MM.1S (cell line): ENCODE measurements around the gene ADGRE1.
A peak's percentile ranks its signal among the peaks of the same experiment; 100 is the strongest.

Experiments used
- DNase-seq: peaks from one replicate; pipeline ENCODE4 v3.0.0-alpha.2; 2015
- H2AFZ ChIP-seq: fragments of 300-600 bp; sonication (generic); 2 replicates; pipeline ENCODE4 v1.6.0; 2016; ENCODE audit warnings: antibody characterized with exemption, low read length
- H3F3A ChIP-seq: fragments of 300-600 bp; sonication (generic); 2 replicates; pipeline ENCODE4 v1.6.1; 2016; ENCODE audit warnings: mild to moderate bottlenecking, antibody characterized with exemption, low read length, moderate library complexity, mixed read lengths; ENCODE audit not compliant: insufficient read depth
- H3K27ac ChIP-seq: fragments of 300-600 bp; sonication (generic); 2 replicates; pipeline ENCODE4 v1.5.1; 2016; ENCODE audit warnings: mild to moderate bottlenecking, low read length
- H3K27me3 ChIP-seq: fragments of 300-600 bp; sonication (generic); replicated peaks from 2 replicates; pipeline ENCODE4 v1.6.0; 2016; ENCODE audit warnings: low read length; ENCODE audit not compliant: insufficient read depth
- H3K36me3 ChIP-seq: fragments of 300-600 bp; sonication (generic); replicated peaks from 2 replicates; pipeline ENCODE4 v1.6.1; 2016; ENCODE audit warnings: mild to moderate bottlenecking, low read length, mixed read lengths; ENCODE audit not compliant: insufficient read depth
- H3K4me1 ChIP-seq: fragments of 300-600 bp; sonication (generic); 2 replicates; pipeline ENCODE4 v1.6.1; 2016; ENCODE audit warnings: low read length, mixed read lengths
- H3K4me2 ChIP-seq: fragments of 300-600 bp; sonication (generic); 2 replicates; pipeline ENCODE4 v1.6.0; 2016; ENCODE audit warnings: low read depth, low read length
- H3K4me3 ChIP-seq: fragments of 300-600 bp; sonication (generic); 2 replicates; pipeline ENCODE4 v1.5.1; 2016; ENCODE audit warnings: low read length, mixed read lengths
- H3K79me2 ChIP-seq: fragments of 300-600 bp; sonication (generic); 2 replicates; pipeline ENCODE4 v1.6.1; 2016; ENCODE audit warnings: mixed run types, low read length, mixed read lengths
- H3K9ac ChIP-seq: fragments of 300-600 bp; sonication (generic); 2 replicates; pipeline ENCODE4 v1.6.1; 2016; ENCODE audit warnings: low read length, mixed read lengths
- H3K9me2 ChIP-seq: fragments of 300-600 bp; sonication (generic); replicated peaks from 2 replicates; pipeline ENCODE4 v1.6.1; 2016; ENCODE audit warnings: mild to moderate bottlenecking, low read length, mixed read lengths; ENCODE audit not compliant: insufficient read depth
- H3K9me3 ChIP-seq: fragments of 300-600 bp; sonication (generic); replicated peaks from 2 replicates; pipeline ENCODE4 v1.6.1; 2016; ENCODE audit warnings: mild to moderate bottlenecking, low read length, mixed read lengths; ENCODE audit not compliant: insufficient read depth
- H4K20me1 ChIP-seq: fragments of 300-600 bp; sonication (generic); 2 replicates; pipeline ENCODE4 v1.6.1; 2016; ENCODE audit warnings: mild to moderate bottlenecking, low read length, moderate library complexity, mixed read lengths; ENCODE audit not compliant: insufficient read depth
- CTCF ChIP-seq: fragments of 300-600 bp; sonication (generic); IDR thresholded peaks from 2 replicates; pipeline ENCODE4 v1.5.1; 2016; ENCODE audit warnings: antibody characterized with exemption, low read length, mixed read lengths
- EZH2 ChIP-seq: fragments of 300-600 bp; sonication (generic); optimal IDR thresholded peaks from 2 replicates; pipeline ENCODE3; 2017; ENCODE audit warnings: low read depth, mild to moderate bottlenecking, antibody characterized with exemption, low read length, mixed read lengths
- EZH2phosphoT487 ChIP-seq: fragments of 300-600 bp; sonication (generic); IDR thresholded peaks from 2 replicates; pipeline ENCODE4 v1.6.1; 2018; ENCODE audit warnings: antibody characterized with exemption, low read length

The ADGRE1 gene

GRCh38 chr19:6952956-6953355 is 65.6 kb downstream of the ADGRE1 start:
- Histone ChIP-seq H3K9ac (no peak overlapping the region), H4K20me1 (no peaks in the 10 kb centered on the region), H3K4me1 (no peaks in the 10 kb centered on the region), H3K4me3 (no peak overlapping the region), H3K9me2 (no peaks in the 10 kb centered on the region), H3K36me3 (no peaks in the 10 kb centered on the region), H3K27ac (no peak overlapping the region), H3F3A (no peaks in the 10 kb centered on the region), H2AFZ (peak overlapping the region; percentile 23), H3K79me2 (no peaks in the 10 kb centered on the region), H3K4me2 (peak overlapping the region; percentile 15; the same call in 1 of the 2 replicates), H3K27me3 (peaks cover 73% of the 10 kb centered on the region), H3K9me3 (no peaks in the 10 kb centered on the region)
- no peak for TF ChIP-seq EZH2phosphoT487
- peak; percentile 42 for TF ChIP-seq CTCF
- no peak for TF ChIP-seq EZH2
- peak; percentile 35 for DNase-seq

DNA sequence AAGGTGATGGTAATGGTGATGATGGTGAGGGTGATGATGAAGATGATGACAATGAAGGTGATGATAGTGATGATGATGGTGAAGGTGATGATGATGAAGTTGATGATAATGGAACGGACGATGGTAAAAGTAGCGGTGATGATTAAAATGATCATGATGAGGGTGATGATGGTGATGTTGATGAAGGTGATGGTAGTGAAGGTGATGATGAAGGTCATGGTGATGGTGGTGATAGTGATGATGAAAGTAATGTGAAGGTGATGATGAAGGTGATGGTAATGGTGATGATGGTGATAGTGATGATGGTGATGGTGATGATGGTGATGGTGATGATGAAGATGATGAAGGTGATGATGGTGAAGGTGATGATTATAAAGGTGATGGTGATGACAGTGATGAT is 67.7 kb downstream of the ADGRE1 start:
- no peak overlapping the region for H2AFZ ChIP-seq
- no peaks in the 10 kb centered on the region for H4K20me1 ChIP-seq
- no peaks in the 10 kb centered on the region for H3K79me2 ChIP-seq
- no peaks in the 10 kb centered on the region for H3K9me3 ChIP-seq
- H3K9me2 ChIP-seq = no peaks in the 10 kb centered on the region
- no peak overlapping the region for H3K4me2 ChIP-seq
- peaks cover 75% of the 10 kb centered on the region for H3K27me3 ChIP-seq
- H3K36me3 ChIP-seq = no peaks in the 10 kb centered on the region
- no peaks in the 10 kb centered on the region for H3F3A ChIP-seq
- no peak for TF ChIP-seq EZH2
- TF ChIP-seq EZH2phosphoT487 = no peak
- no peak for TF ChIP-seq CTCF
- H3K27ac ChIP-seq = no peak overlapping the region
- H3K9ac ChIP-seq = no peak overlapping the region
- no peak for DNase-seq
- no peak overlapping the region for H3K4me3 ChIP-seq
- no peaks in the 10 kb centered on the region for H3K4me1 ChIP-seq

- no peak overlapping the region for H3K9ac ChIP-seq
Observed at GRCh38 chr19:6956573-6956972, 69.2 kb downstream of the ADGRE1 start.

More at GRCh38 chr19:6956573-6956972, 69.2 kb downstream of the ADGRE1 start:
- H4K20me1 ChIP-seq = no peaks in the 10 kb centered on the region
- no peak overlapping the region for H2AFZ ChIP-seq
- H3K27ac ChIP-seq = no peak overlapping the region
- H3K9me3 ChIP-seq = no peaks in the 10 kb centered on the region
- DNase-seq = no peak
- H3K4me2 ChIP-seq = no peak overlapping the region
- H3K27me3 ChIP-seq = peaks cover 76% of the 10 kb centered on the region
- TF ChIP-seq EZH2 (no peak), EZH2phosphoT487 (no peak), CTCF (no peak)
- H3K79me2 ChIP-seq = no peaks in the 10 kb centered on the region
- H3K36me3 ChIP-seq = no peaks in the 10 kb centered on the region
- no peak overlapping the region for H3K4me3 ChIP-seq
- no peaks in the 10 kb centered on the region for H3K9me2 ChIP-seq
- H3F3A ChIP-seq = no peaks in the 10 kb centered on the region
- no peaks in the 10 kb centered on the region for H3K4me1 ChIP-seq
